Endothelial cell of umbilical vein (primary cell): ENCODE measurements around the gene CNTNAP2. TPM values are rescaled to one million over a fixed set of nuclear protein-coding genes. Genes with fewer than 3 reads are reported as not detected.

Source experiments
- BruUV-seq: library from RNA; stranded (reverse); fragments of 400-500 nt; replicated peaks from 2 replicates; lab custom pipeline; 2021; lab: Mats Ljungman, UMichigan
- CTCF ChIA-PET: fragments of 300-600, 350-600 bp; sonication (Branson Sonifier 250); formaldehyde crosslinking; loops from one replicate; lab custom pipeline; 2021; ENCODE audit warnings: antibody characterized with exemption, inconsistent platforms; lab: Charles Lee
- POLR2A ChIA-PET: fragments of 300-600, 350-600 bp; sonication (Branson Sonifier 250); formaldehyde crosslinking; loops from one replicate; lab custom pipeline; 2021; ENCODE audit warnings: antibody characterized with exemption, inconsistent platforms; lab: Charles Lee
- DNase-seq: peaks from one replicate; pipeline ENCODE4 v3.0.0-alpha.2; 2011; ENCODE audit warnings: low read depth, low spot score
- FAIRE-seq: peaks from 2 replicates; lab custom pipeline; 2011; peaks lifted over from hg19 to GRCh38; lab: Jason Lieb, UNC
- H2AFZ ChIP-seq: 2 replicates; pipeline ENCODE4 v1.6.0; 2012; ENCODE audit warnings: low read depth, low read length, control low read depth, inconsistent platforms
- H3K27ac ChIP-seq: 2 replicates; pipeline ENCODE4 v1.5.1; 2011; ENCODE audit warnings: low read depth, mild to moderate bottlenecking, control low read depth, low read length, moderate library complexity; ENCODE audit not compliant: insufficient read depth
- H3K27me3 ChIP-seq, 2 experiments: 2 replicates each; pipeline versions ENCODE4 v1.6.0 to v1.6.1; 2011; ENCODE audit warnings: low read length in 2 of 2, mixed read lengths in 1 of 2; ENCODE audit not compliant: control insufficient read depth in 2 of 2, insufficient read depth in 2 of 2
- H3K36me3 ChIP-seq, 2 experiments: 2 replicates in 1 of 2; 3 replicates in 1 of 2; pipeline ENCODE4 v1.5.1; 2011; ENCODE audit warnings: low read length in 2 of 2, mild to moderate bottlenecking in 1 of 2, moderate library complexity in 1 of 2; ENCODE audit not compliant: control insufficient read depth in 2 of 2, insufficient read depth in 2 of 2; ENCODE audit errors: extremely low read depth in 1 of 2
- H3K4me1 ChIP-seq: 3 replicates; pipeline ENCODE4 v1.5.1; 2011; ENCODE audit warnings: mild to moderate bottlenecking, low read length; ENCODE audit not compliant: control insufficient read depth, insufficient read depth; ENCODE audit errors: extremely low read depth
- H3K4me2 ChIP-seq: 2 replicates; pipeline ENCODE4 v1.6.1; 2011; ENCODE audit warnings: low read length, control low read depth, mixed read lengths; ENCODE audit not compliant: insufficient read depth
- H3K4me3 ChIP-seq, 3 experiments: fragments of 200-600 bp in 1 of 3; sonication (generic), shearing (Covaris generic) in 1 of 3; replicated peaks in 1 of 3; 2 replicates each; pipeline ENCODE4 v1.5.1; 2011 to 2016; ENCODE audit warnings: control low read depth in 3 of 3, low read length in 3 of 3, mild to moderate bottlenecking in 2 of 3, inconsistent platforms in 1 of 3, low read depth in 1 of 3, moderate library complexity in 1 of 3; ENCODE audit not compliant: insufficient read depth in 1 of 3
- H3K79me2 ChIP-seq: 2 replicates; pipeline ENCODE4 v1.6.0; 2012; ENCODE audit warnings: low read length, inconsistent platforms; ENCODE audit not compliant: control insufficient read depth, insufficient read depth
- H3K9ac ChIP-seq: replicated peaks from 2 replicates; pipeline ENCODE3; 2011; ENCODE audit warnings: low read length, control low read depth; ENCODE audit not compliant: insufficient read depth; ENCODE audit errors: extremely low read depth
- H3K9me1 ChIP-seq: replicated peaks from 3 replicates; pipeline ENCODE4 v1.6.0; 2011; ENCODE audit warnings: mild to moderate bottlenecking, low read length; ENCODE audit not compliant: control insufficient read depth, insufficient read depth; ENCODE audit errors: extremely low read depth
- H3K9me3 ChIP-seq: replicated peaks from 2 replicates; pipeline ENCODE4 v1.5.1; 2012; ENCODE audit warnings: low read length, inconsistent platforms; ENCODE audit not compliant: control insufficient read depth, insufficient read depth
- H4K20me1 ChIP-seq: replicated peaks from 2 replicates; pipeline ENCODE3; 2011; ENCODE audit warnings: mild to moderate bottlenecking, low read length; ENCODE audit not compliant: control insufficient read depth, insufficient read depth; ENCODE audit errors: extremely low read depth
- CTCF ChIP-seq, 2 donors: IDR thresholded peaks; 1 replicate in 1 of 2; 2 replicates in 1 of 2; pipeline ENCODE4 v1.5.1; 2011; ENCODE audit warnings: low read length in 2 of 2, mild to moderate bottlenecking in 2 of 2, moderate library complexity in 2 of 2, control low read depth in 1 of 2, inconsistent platforms in 1 of 2, low read depth in 1 of 2; ENCODE audit not compliant: insufficient read depth in 1 of 2; ENCODE audit errors: extremely low read depth in 1 of 2
- EZH2 ChIP-seq: IDR thresholded peaks from 2 replicates; pipeline ENCODE4 v1.6.1; 2012; ENCODE audit warnings: borderline replicate concordance, low read depth, mild to moderate bottlenecking, moderate library complexity, low read length, inconsistent platforms; ENCODE audit not compliant: severe bottlenecking
- FOS ChIP-seq: IDR thresholded peaks from 2 replicates; pipeline ENCODE4 v1.6.1; 2011; ENCODE audit warnings: mild to moderate bottlenecking, low read length, moderate library complexity, borderline replicate concordance; ENCODE audit not compliant: insufficient read depth
- GATA2 ChIP-seq: IDR thresholded peaks from 2 replicates; pipeline ENCODE4 v1.7.0; 2011; ENCODE audit warnings: low read depth, mild to moderate bottlenecking, moderate library complexity, mixed read lengths, low read length; ENCODE audit not compliant: insufficient read length, insufficient read depth
- JUN ChIP-seq: IDR thresholded peaks from 2 replicates; pipeline ENCODE4 v1.6.1; 2011; ENCODE audit warnings: borderline replicate concordance, low read depth; ENCODE audit not compliant: insufficient read length, insufficient read depth
- MAX ChIP-seq: IDR thresholded peaks from 2 replicates; pipeline ENCODE4 v1.6.1; 2011; ENCODE audit not compliant: insufficient read depth, insufficient read length
- MYC ChIP-seq: IDR thresholded peaks from one replicate; pipeline ENCODE4 v1.6.1; 2011; ENCODE audit warnings: mild to moderate bottlenecking, low read depth, low read length
- POLR2A ChIP-seq: IDR thresholded peaks from 2 replicates; pipeline ENCODE4 v1.6.1; 2012; ENCODE audit warnings: low read depth, mild to moderate bottlenecking, control low read depth, low read length
- POLR2AphosphoS5 ChIP-seq: IDR thresholded peaks from 2 replicates; pipeline ENCODE4 v1.6.1; 2012; ENCODE audit warnings: low read depth, mild to moderate bottlenecking, control low read depth, low read length, moderate library complexity; ENCODE audit not compliant: insufficient read depth
- dilution Hi-C: fragments of 300-500 bp; cut with MboI; formaldehyde crosslinking; loops from one replicate; pipeline ENCODE4 v1.15.0; 2019; ENCODE audit warnings: low sequenced_read_pairs; ENCODE audit not compliant: extremely low pct_ligation_motif_present
- intact Hi-C: fragments of 100-400 bp; cut with micrococcal nuclease; formaldehyde crosslinking; loops from one replicate; pipeline ENCODE4 v1.10.0; 2022
- polyA plus RNA-seq, 4 experiments: library from polyadenylated mRNA; depleted of rRNA in 3 of 4; stranded (reverse) in 3 of 4; unstranded in 1 of 4; fragments of >200 nt; gene quantifications; 2 replicates each; pipeline versions ENCODE4 v1.2.1 to v1.2.3, GENCODE V29; 2011 to 2012; ENCODE audit warnings: missing spikeins in 1 of 4
- total RNA-seq: library from RNA; stranded (reverse); gene quantifications from 2 replicates; pipeline ENCODE4 v1.2.3, GENCODE V29; 2021

The CNTNAP2 gene
- total and polyA plus RNA-seq, 2 donors (not counting 3 experiments of a cell fraction or from before 2014, with no cell fraction given) = not detected

- Histone ChIP-seq H3K36me3 (no peaks in the 10 kb centered on the region), H3K27ac (no peak overlapping the region), H2AFZ (no peak overlapping the region), H3K9ac (no peak overlapping the region), H3K9me1 (no peaks in the 10 kb centered on the region), H3K27me3 (no peaks in the 10 kb centered on the region), H3K4me3 (no peak overlapping the region), H4K20me1 (no peaks in the 10 kb centered on the region), H3K79me2 (no peaks in the 10 kb centered on the region), H3K9me3 (peaks cover 2% of the 10 kb centered on the region), H3K4me1 (no peaks in the 10 kb centered on the region), H3K4me2 (no peak overlapping the region)
- DNase-seq (no peak), FAIRE-seq (no peak)
- no TSS peak for BruUV-seq
- intact Hi-C loops = no loop called here
- no peak for TF ChIP-seq MAX
- TF ChIP-seq MYC = no peak
- TF ChIP-seq POLR2A = no peak
- no peak for TF ChIP-seq FOS
- TF ChIP-seq GATA2 = no peak
- ChIA-PET CTCF (no interaction called here), POLR2A (no interaction called here)
- dilution Hi-C loops = no loop called here
Observed at GRCh38 chr7:146956321-146956720, 839.7 kb downstream of the CNTNAP2 start.

- dilution Hi-C loops (no loop called here), intact Hi-C loops (no loop called here)
- Histone ChIP-seq H3K9me1 (no peaks in the 10 kb centered on the region), H3K79me2 (no peaks in the 10 kb centered on the region), H4K20me1 (no peaks in the 10 kb centered on the region), H3K27me3 (no peaks in the 10 kb centered on the region), H3K9me3 (peaks cover 2% of the 10 kb centered on the region), H3K4me1 (no peaks in the 10 kb centered on the region), H3K4me3 (no peak overlapping the region), H3K27ac (no peak overlapping the region), H3K36me3 (no peaks in the 10 kb centered on the region), H3K4me2 (no peak overlapping the region), H3K9ac (no peak overlapping the region), H2AFZ (no peak overlapping the region)
- ChIA-PET CTCF (no interaction called here), POLR2A (no interaction called here)
- DNase-seq (no peak), FAIRE-seq (no peak)
- no peak for TF ChIP-seq JUN
- TF ChIP-seq MYC = no peak
- TF ChIP-seq GATA2 = no peak
- TF ChIP-seq CTCF (IDR thresholded peaks at IDR 0.05; ENCODE audit: extremely low read depth in 1 of 2, insufficient read depth in 1 of 2, low read depth in 1 of 2, low read length in 2 of 2) = no peak
- no peak for TF ChIP-seq POLR2A
- TF ChIP-seq MAX = no peak
- TF ChIP-seq POLR2AphosphoS5 = no peak
- TF ChIP-seq EZH2 = no peak
- no peak for TF ChIP-seq FOS
- BruUV-seq = no TSS peak
Observed at GRCh38 chr7:146956853-146957252, 840.3 kb downstream of the CNTNAP2 start.
